ENCODE measurements around the gene CAMK1.

CAMK1 gene

GRCh38 chr3:9786209-9786739 is 16.5 kb upstream of the CAMK1 start:
- TF ChIP-seq, protein P1, sequence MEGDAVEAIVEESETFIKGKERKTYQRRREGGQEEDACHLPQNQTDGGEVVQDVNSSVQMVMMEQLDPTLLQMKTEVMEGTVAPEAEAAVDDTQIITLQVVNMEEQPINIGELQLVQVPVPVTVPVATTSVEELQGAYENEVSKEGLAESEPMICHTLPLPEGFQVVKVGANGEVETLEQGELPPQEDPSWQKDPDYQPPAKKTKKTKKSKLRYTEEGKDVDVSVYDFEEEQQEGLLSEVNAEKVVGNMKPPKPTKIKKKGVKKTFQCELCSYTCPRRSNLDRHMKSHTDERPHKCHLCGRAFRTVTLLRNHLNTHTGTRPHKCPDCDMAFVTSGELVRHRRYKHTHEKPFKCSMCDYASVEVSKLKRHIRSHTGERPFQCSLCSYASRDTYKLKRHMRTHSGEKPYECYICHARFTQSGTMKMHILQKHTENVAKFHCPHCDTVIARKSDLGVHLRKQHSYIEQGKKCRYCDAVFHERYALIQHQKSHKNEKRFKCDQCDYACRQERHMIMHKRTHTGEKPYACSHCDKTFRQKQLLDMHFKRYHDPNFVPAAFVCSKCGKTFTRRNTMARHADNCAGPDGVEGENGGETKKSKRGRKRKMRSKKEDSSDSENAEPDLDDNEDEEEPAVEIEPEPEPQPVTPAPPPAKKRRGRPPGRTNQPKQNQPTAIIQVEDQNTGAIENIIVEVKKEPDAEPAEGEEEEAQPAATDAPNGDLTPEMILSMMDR (IDR thresholded peaks at IDR 0.05; ENCODE audit: low read depth, low read length, missing control alignments), result no peak
- no peak overlapping the region for H3K4me3 ChIP-seq (replicated peaks; ENCODE audit: low read depth, low read length)
- DNase-seq (ENCODE audit: extremely low read depth, low read depth), result no peak

DNA sequence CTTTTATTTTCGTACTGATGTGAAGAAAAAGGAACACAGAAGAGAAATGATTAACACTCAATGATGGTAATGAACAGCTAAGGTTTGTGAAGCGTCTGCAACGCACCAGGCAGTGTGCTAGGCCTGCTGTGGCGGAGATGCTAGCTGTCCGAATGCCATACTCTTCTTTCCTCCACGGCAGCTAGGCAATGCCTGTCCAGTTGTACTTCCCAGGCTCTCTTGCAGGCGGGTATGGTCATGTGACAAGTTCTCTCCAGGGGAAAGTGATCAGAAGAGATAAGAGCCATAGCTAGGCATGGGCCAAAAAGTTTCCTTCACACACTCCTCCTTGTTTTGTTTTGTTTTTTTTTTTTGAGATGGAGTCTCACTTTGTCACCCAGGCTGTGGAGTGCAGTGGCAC is 15.9 kb upstream of the CAMK1 start:
- no peak for DNase-seq (ENCODE audit: extremely low read depth, low read depth)
- no peak overlapping the region for H3K4me3 ChIP-seq (replicated peaks; ENCODE audit: low read depth, low read length)
- TF ChIP-seq, protein P1 (IDR thresholded peaks at IDR 0.05; ENCODE audit: low read depth, low read length, missing control alignments), result no peak

GRCh38 chr3:9784965-9785364 is 15.2 kb upstream of the CAMK1 start:
- no peak overlapping the region for H3K4me3 ChIP-seq (replicated peaks; ENCODE audit: low read depth, low read length)
- no peak for DNase-seq (ENCODE audit: extremely low read depth, low read depth)
- TF ChIP-seq, protein P1 (IDR thresholded peaks at IDR 0.05; ENCODE audit: low read depth, low read length, missing control alignments), result no peak

DNA sequence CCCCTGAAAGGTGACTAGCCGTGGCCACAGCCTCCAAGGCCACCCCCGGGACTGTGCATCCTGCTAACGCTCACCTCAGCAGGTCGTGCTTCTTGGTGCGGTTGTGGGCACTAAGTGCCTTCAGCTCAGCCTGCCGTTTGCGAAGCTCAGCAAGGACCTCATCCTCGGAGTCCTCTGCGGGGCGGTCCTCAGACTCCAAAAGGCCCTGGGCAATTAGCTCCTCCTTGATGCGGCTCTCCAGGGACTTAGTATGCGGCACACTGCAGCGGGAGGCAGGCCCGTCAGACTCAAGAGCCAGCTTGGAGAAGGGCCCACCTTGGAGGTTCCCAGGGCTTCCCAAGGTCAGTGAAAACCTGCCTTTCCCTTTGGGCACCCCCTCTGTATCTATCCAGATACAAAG is 14.2 kb upstream of the CAMK1 start:
- H3K4me3 ChIP-seq (replicated peaks; ENCODE audit: low read depth, low read length), result no peak overlapping the region
- no peak for DNase-seq (ENCODE audit: extremely low read depth, low read depth)
- TF ChIP-seq, protein P1 (IDR thresholded peaks at IDR 0.05; ENCODE audit: low read depth, low read length, missing control alignments), result no peak

DNA sequence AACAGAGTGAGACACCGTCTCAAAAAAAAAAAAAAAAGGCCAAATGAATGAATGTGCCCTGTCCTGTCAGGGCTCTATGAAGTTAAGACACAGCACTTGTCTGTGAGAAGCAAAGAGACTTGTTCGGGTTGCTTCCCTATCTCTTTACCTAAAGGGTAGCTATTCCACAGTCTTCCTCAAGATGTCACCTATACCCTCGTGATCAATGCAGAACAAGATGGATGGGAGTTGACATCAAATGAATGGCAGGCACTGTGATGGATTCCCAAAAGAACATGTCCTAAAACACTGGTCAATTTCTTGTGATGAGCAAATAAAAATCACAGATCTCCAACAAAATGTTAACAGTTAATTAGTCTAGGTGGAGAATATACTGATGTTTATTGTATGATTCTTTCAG is 13.0 kb upstream of the CAMK1 start:
- no peak for DNase-seq (ENCODE audit: extremely low read depth, low read depth)
- H3K4me3 ChIP-seq (replicated peaks; ENCODE audit: low read depth, low read length), result no peak overlapping the region
- TF ChIP-seq, protein P1 (IDR thresholded peaks at IDR 0.05; ENCODE audit: low read depth, low read length, missing control alignments), result no peak

DNA sequence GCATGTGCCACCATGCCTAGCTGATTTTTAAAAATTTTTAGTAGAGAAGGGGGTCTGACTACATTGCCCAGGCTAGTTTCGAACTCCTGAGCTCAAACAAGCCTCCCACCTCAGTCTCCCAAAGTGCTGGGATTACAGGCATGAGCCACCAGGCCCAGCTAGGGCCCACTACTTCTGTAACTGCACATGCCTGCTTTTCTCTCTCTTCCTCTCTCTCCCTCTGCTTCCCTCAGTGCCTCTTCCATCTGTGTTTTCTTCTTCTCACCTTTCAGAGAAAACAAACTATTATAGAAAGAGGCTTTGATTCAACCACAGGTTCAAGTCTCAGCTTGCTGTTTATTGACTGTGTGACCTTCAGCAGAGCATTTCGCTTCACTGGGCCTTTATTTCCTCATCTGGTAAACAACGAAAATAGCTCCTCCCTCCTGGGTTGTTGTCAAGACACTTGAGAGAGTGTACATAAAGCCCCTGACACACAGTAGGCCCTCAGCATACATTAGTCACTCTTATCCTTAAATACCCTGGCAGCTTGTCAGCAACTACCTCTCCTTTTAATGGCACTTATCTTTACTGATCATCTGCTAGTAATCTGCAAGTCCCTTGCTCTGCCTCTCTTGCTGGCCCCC is 12.3 kb upstream of the CAMK1 start:
- no peak overlapping the region for H3K4me3 ChIP-seq (replicated peaks; ENCODE audit: low read depth, low read length)
- TF ChIP-seq, protein P1 (IDR thresholded peaks at IDR 0.05; ENCODE audit: low read depth, low read length, missing control alignments), result no peak
- no peak for DNase-seq (ENCODE audit: extremely low read depth, low read depth)

DNA sequence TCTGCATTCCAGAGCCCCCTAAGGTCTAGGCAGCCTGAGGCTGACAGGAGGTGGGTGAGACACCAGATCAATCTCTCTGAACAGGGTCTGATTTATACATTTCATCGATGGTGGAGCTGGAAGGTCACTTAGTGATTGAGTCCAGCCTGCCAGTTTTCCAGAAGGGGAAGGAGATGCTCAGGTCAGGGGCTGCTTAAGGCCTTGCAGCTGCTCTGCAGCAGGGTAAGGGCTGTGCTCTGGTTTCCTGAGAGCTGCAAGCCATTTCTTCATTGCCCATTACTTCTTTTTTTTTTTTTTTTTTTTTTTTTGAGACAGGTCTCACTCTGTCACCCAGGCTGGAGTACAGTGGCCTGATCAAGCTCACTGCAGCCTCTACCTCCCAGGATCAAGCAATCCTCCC is 11.8 kb upstream of the CAMK1 start:
- DNase-seq (ENCODE audit: extremely low read depth, low read depth), result no peak
- TF ChIP-seq, protein P1 (IDR thresholded peaks at IDR 0.05; ENCODE audit: low read depth, low read length, missing control alignments), result no peak
- no peak overlapping the region for H3K4me3 ChIP-seq (replicated peaks; ENCODE audit: low read depth, low read length)
